ENCODE results near the gene ADAP1. TPM values are rescaled to one million over a fixed set of nuclear protein-coding genes. Genes with fewer than 3 reads are reported as not detected.

ADAP1 gene
- total and polyA plus RNA-seq, 2 of the 13 experiments (the other 11 are each of a cell fraction or from before 2014, with no cell fraction given): 10.5 to 24.6 TPM

- Histone ChIP-seq H2AFZ (ENCODE audit: low read length) (no peak overlapping the region), H3K9ac (ENCODE audit: insufficient read depth, low read depth, low read length) (no peak overlapping the region), H3K36me3 (replicated peaks in 1 of 2; ENCODE audit: control insufficient read depth in 1 of 2, insufficient read depth in 2 of 2, low read length in 2 of 2) (no peaks in the 10 kb centered on the region), H3K79me2 (ENCODE audit: insufficient read depth, low read length) (no peaks in the 10 kb centered on the region), H3K4me1 (ENCODE audit: insufficient read depth, low read length) (peaks cover 9% of the 10 kb centered on the region), H3K4me3 (replicated peaks in 1 of 3; ENCODE audit: insufficient read depth in 1 of 3, low read depth in 2 of 3, low read length in 3 of 3) (no peak overlapping the region), H3K9me3 (ENCODE audit: low read length) (no peaks in the 10 kb centered on the region), H3K27me3 (ENCODE audit: control insufficient read depth in 1 of 2, insufficient read depth in 2 of 2, low read length in 2 of 2) (no peaks in the 10 kb centered on the region), H3K4me2 (ENCODE audit: low read depth, low read length) (no peak overlapping the region), H4K20me1 (ENCODE audit: insufficient read depth, low read length) (no peaks in the 10 kb centered on the region), H3K27ac (ENCODE audit: extremely low read length, insufficient read depth, low read length) (no peak overlapping the region)
- CTCF ChIA-PET (ENCODE audit: low intra/inter-chr PET ratio, low total read pairs): no interaction called here
- intact Hi-C loops (cut with micrococcal nuclease; ENCODE audit: unreplicated experiment): no loop called here
- TF ChIP-seq ZNF597 (CRISPR knock-in tag; IDR thresholded peaks at IDR 0.05) (no peak), TFAP4 (IDR thresholded peaks at IDR 0.05; ENCODE audit: borderline replicate concordance, low read depth) (no peak), ETS1 (CRISPR knock-in tag; IDR thresholded peaks at IDR 0.05) (no peak), ZNF770 (CRISPR knock-in tag; IDR thresholded peaks at IDR 0.05) (peak; percentile 75), ZBTB33 (CRISPR knock-in tag; IDR thresholded peaks at IDR 0.05) (0 out of 2 replicates have a peak, but pooled peaks have one; percentile 17), ZFP82 (CRISPR knock-in tag; IDR thresholded peaks at IDR 0.05; ENCODE audit: borderline replicate concordance) (no peak), NFYC (CRISPR knock-in tag; IDR thresholded peaks at IDR 0.05) (no peak), ZNF20 (CRISPR knock-in tag; IDR thresholded peaks at IDR 0.05) (no peak), PRDM15 (CRISPR knock-in tag; IDR thresholded peaks at IDR 0.05) (no peak), ZNF503 (CRISPR knock-in tag; IDR thresholded peaks at IDR 0.05) (no peak)
- WGBS (ENCODE audit: low lambda C conversion rate): 90% methylated on average over 15 of the region's 16 CpGs
- BruUV-seq (replicated peaks): no TSS peak
- in situ Hi-C loops (cut with HindIII; ENCODE audit: extremely low pct_ligation_motif_present, low pct_unique_long_range_greater_than_20kb): no loop called here
- POLR2A ChIA-PET: no interaction called here
- FAIRE-seq (no peak), ATAC-seq (no peak), DNase-seq (ENCODE audit: low spot score) (no peak)
These were observed 16.5 kb downstream of the ADAP1 start for GRCh38 chr7:937856-938484.
